Right lobe of liver (tissue), 4 donors: Measurements from ENCODE around the gene HERPUD1.

Source experiments
- POLR2A ChIP-seq: fragments of 450-650 bp; IDR thresholded peaks from one replicate; pipeline ENCODE4 v1.6.1; 2017; ENCODE audit warnings: antibody characterized with exemption, mild to moderate bottlenecking
- TF ChIP-seq, protein P1 (sequence below), 4 donors: fragments of 200-600 bp in 3 of 4; fragments of 450-650 bp in 1 of 4; IDR thresholded peaks; one replicate each; pipeline versions ENCODE4 v1.5.1 to v1.8.0; 2016 to 2022; ENCODE audit warnings: antibody characterized with exemption in 4 of 4, mild to moderate bottlenecking in 2 of 4
- donor health status: DM: no; HTN: no; CAD: no.
- donor health status: DM: no; HTN: no; CAD: no.
- donor health status: DM: no; HTN: yes; CAD: no.

DNA sequence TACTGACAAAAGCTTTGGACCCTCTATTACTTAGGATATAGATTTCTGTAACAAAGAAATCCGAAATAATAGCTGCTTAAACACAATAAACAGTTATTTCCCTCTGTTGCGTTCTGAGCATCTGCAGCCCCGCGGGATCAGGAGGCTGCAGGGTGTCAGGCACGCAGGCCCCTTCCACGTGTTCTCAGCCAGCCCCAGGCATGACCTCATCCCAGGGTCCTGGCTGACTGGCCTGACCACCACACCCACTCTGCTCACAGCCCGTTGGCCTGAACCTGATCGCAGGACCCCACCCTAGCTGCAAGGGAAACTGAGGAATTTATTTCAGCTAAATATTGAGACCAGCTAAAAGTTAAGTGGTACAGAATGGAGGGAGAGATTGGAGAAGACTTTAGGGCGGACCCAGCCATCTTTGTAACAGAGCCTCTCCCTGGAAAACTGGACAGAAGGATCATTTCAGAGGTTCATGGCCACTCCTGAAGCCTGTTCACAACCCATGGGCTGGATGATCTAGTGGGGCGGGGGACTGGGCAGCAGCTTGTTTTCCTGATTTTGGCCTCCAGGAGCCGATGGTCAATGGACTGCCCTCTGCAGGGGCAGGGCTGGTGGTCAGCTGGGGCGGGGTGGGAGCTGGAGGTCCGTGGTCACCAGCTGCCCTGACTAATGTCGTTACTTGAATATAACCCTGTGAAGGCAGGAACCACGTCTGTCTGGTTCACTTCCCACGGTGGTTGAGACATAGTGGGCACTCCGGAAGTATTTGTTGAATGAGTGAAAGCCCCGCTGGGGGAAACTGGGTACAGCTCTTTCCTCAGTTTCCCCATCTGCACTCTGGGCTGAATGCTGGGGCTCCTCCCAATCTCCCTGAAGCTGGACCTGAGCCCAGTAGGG lies 40.7 kb downstream of the HERPUD1 start:
- TF ChIP-seq, protein P1, sequence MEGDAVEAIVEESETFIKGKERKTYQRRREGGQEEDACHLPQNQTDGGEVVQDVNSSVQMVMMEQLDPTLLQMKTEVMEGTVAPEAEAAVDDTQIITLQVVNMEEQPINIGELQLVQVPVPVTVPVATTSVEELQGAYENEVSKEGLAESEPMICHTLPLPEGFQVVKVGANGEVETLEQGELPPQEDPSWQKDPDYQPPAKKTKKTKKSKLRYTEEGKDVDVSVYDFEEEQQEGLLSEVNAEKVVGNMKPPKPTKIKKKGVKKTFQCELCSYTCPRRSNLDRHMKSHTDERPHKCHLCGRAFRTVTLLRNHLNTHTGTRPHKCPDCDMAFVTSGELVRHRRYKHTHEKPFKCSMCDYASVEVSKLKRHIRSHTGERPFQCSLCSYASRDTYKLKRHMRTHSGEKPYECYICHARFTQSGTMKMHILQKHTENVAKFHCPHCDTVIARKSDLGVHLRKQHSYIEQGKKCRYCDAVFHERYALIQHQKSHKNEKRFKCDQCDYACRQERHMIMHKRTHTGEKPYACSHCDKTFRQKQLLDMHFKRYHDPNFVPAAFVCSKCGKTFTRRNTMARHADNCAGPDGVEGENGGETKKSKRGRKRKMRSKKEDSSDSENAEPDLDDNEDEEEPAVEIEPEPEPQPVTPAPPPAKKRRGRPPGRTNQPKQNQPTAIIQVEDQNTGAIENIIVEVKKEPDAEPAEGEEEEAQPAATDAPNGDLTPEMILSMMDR (IDR thresholded peaks at IDR 0.05): no peak
- TF ChIP-seq POLR2A: no peak
